Ovary (tissue), 3 donors: ENCODE measurements around the gene FABP6.

Experiments
- POLR2A ChIP-seq: fragments of 450-650 bp; IDR thresholded peaks from one replicate; pipeline ENCODE4 v1.6.1; 2017; ENCODE audit warnings: antibody characterized with exemption, mild to moderate bottlenecking, moderate library complexity
- TF ChIP-seq, protein P1 (sequence below), 3 donors: fragments of 450-650 bp in 2 of 3; fragments of 200-600 bp in 1 of 3; IDR thresholded peaks; one replicate each; pipeline versions ENCODE4 v1.5.1 to v1.8.0; 2016 to 2022; ENCODE audit warnings: antibody characterized with exemption in 3 of 3, mild to moderate bottlenecking in 1 of 3
- donor health status: DM: no; HTN: no; CAD: no.

DNA sequence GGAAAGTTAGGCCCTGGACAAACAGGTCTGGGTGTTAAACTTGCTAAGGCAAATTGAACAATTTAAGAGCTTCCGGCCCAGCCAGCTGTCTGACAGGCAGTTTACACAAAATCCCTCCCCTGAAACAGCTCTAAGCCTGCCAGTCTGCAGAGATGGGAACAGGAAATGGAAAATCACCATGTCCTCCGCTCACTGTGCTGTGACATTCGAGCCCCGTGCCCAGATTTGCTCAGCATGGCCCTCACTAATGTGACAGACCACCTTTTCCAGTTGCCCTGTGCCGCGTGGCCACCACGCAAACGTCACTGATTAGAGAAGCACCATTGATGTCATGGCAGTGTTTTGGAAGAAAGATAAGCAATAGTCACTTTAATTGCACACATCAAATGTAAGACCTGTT, 42.1 kb downstream of the FABP6 start:
- TF ChIP-seq POLR2A = no peak
- TF ChIP-seq, protein P1, sequence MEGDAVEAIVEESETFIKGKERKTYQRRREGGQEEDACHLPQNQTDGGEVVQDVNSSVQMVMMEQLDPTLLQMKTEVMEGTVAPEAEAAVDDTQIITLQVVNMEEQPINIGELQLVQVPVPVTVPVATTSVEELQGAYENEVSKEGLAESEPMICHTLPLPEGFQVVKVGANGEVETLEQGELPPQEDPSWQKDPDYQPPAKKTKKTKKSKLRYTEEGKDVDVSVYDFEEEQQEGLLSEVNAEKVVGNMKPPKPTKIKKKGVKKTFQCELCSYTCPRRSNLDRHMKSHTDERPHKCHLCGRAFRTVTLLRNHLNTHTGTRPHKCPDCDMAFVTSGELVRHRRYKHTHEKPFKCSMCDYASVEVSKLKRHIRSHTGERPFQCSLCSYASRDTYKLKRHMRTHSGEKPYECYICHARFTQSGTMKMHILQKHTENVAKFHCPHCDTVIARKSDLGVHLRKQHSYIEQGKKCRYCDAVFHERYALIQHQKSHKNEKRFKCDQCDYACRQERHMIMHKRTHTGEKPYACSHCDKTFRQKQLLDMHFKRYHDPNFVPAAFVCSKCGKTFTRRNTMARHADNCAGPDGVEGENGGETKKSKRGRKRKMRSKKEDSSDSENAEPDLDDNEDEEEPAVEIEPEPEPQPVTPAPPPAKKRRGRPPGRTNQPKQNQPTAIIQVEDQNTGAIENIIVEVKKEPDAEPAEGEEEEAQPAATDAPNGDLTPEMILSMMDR (IDR thresholded peaks at IDR 0.05) = no peak
